ENCODE measurements around the gene CALR.

Gene CALR

DNA sequence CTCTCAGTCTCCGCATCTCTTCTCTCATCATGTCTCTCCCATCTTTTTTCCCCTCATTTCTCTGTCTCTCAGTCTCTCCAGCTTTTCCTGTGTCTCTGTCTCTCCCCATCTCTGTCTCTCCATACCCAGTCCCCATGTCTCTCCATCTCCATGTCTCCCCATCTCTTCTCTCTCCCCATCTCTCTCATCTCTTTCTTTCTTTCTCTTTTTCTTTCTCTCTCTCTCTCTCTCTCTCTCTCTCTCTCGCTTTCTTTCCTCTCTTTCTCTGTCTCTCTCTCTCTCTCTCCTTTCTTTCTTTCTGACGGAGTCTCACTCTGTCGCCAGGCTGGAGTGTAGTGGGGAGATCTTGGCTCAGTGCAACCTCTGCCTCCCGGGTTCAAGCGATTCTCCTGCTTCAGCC lies 44.2 kb downstream of the CALR start:
- H3K36me3 ChIP-seq (ENCODE audit: control insufficient read depth, insufficient read depth, low read length), result no peaks in the 10 kb centered on the region
- no peaks in the 10 kb centered on the region for H3K9me3 ChIP-seq (ENCODE audit: control insufficient read depth, low read length)
- H3K27me3 ChIP-seq (ENCODE audit: control insufficient read depth, insufficient read depth, low read length), result peaks cover 11% of the 10 kb centered on the region
- no peak overlapping the region for H3K4me3 ChIP-seq (ENCODE audit: low read length)
- peaks cover 34% of the 10 kb centered on the region for H3K4me1 ChIP-seq (ENCODE audit: control insufficient read depth, insufficient read depth, low read length)
- no peak overlapping the region for H3K9ac ChIP-seq (ENCODE audit: low read length)

- Histone ChIP-seq H3K4me3 (ENCODE audit: low read length) (no peak overlapping the region), H3K9ac (ENCODE audit: low read length) (peak overlapping the region; percentile 39), H3K4me1 (ENCODE audit: control insufficient read depth, insufficient read depth, low read length) (peaks cover 34% of the 10 kb centered on the region), H3K36me3 (ENCODE audit: control insufficient read depth, insufficient read depth, low read length) (no peaks in the 10 kb centered on the region), H3K9me3 (ENCODE audit: control insufficient read depth, low read length) (no peaks in the 10 kb centered on the region), H3K27me3 (ENCODE audit: control insufficient read depth, insufficient read depth, low read length) (peaks cover 11% of the 10 kb centered on the region)
Observed at GRCh38 chr19:12983091-12983490, 44.7 kb downstream of the CALR start.

DNA sequence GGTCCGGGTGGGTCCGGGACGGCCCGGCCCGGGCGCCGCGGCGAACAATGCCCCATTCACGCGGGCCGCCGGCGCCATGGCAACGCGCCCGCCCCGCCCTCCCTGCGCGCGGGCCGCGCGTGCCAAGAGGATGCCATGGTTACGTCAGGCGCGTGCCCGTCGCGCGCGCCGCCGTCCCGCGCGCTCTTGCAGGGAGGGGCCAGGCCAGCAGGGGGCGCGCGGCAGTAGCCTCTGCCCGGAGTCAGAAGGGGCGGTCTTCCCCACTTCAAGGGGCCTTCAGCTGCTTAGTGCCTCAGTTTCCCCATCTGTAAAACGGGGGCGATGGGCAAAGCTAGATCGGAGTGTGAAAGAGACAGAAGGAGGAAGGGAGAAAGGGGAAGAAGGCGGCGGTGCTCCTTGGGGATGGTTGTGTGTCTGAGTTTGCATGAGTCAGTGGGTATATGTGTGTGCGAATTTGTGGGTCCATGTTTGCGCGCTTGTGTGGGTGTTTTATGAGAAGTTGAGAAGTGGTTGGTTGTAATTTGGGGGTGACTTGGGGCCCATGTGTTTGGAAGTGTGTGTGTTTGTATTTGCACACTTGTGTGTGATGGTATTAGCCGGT lies 45.2 kb downstream of the CALR start:
- H3K4me3 ChIP-seq (ENCODE audit: low read length), result no peak overlapping the region

DNA sequence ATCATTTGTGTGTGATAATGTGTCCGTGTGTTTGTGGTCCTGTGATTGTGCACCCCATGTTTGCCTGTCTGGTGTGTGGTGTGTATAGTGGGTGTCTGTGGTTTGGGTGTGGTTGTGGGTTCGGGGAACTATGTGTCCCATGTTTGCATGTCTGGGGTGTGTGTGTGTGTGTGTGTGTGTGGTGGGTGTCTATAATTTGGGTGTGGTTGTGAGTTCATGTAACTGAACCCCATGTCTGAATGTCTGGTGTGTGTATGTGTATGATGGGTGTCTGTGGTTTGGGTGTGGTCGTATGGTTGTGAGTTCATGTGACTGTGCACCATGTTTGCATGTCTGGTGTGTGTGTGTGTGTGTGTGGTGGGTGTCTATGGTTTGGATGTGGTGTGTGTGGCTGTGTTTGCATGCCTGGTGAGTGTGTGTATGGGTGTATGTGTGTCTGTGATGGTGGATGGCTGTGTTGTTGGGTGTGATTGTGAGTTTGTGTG lies 45.8 kb downstream of the CALR start:
- Histone ChIP-seq H3K9ac (ENCODE audit: low read length) (peak overlapping the region; percentile 32), H3K36me3 (ENCODE audit: control insufficient read depth, insufficient read depth, low read length) (no peaks in the 10 kb centered on the region), H3K4me1 (ENCODE audit: control insufficient read depth, insufficient read depth, low read length) (peaks cover 34% of the 10 kb centered on the region), H3K27me3 (ENCODE audit: control insufficient read depth, insufficient read depth, low read length) (peaks cover 11% of the 10 kb centered on the region), H3K9me3 (ENCODE audit: control insufficient read depth, low read length) (no peaks in the 10 kb centered on the region), H3K4me3 (ENCODE audit: low read length) (no peak overlapping the region)

More for the DNA sequence above, 45.2 kb downstream of the CALR start:
- Histone ChIP-seq H3K4me1 (ENCODE audit: control insufficient read depth, insufficient read depth, low read length) (peaks cover 34% of the 10 kb centered on the region), H3K9ac (ENCODE audit: low read length) (peak overlapping the region; percentile 39), H3K36me3 (ENCODE audit: control insufficient read depth, insufficient read depth, low read length) (no peaks in the 10 kb centered on the region), H3K27me3 (ENCODE audit: control insufficient read depth, insufficient read depth, low read length) (peaks cover 11% of the 10 kb centered on the region), H3K9me3 (ENCODE audit: control insufficient read depth, low read length) (no peaks in the 10 kb centered on the region)

- no peak overlapping the region for H3K4me3 ChIP-seq (ENCODE audit: low read length)
- H3K36me3 ChIP-seq (ENCODE audit: control insufficient read depth, insufficient read depth, low read length), result no peaks in the 10 kb centered on the region
- H3K27me3 ChIP-seq (ENCODE audit: control insufficient read depth, insufficient read depth, low read length), result peaks cover 11% of the 10 kb centered on the region
- peaks cover 34% of the 10 kb centered on the region for H3K4me1 ChIP-seq (ENCODE audit: control insufficient read depth, insufficient read depth, low read length)
- peak overlapping the region; percentile 32 for H3K9ac ChIP-seq (ENCODE audit: low read length)
- H3K9me3 ChIP-seq (ENCODE audit: control insufficient read depth, low read length), result no peaks in the 10 kb centered on the region
Observed at GRCh38 chr19:12984683-12985048, 46.3 kb downstream of the CALR start.

GRCh38 chr19:12985049-12985776 lies 46.8 kb downstream of the CALR start:
- Histone ChIP-seq H3K4me1 (ENCODE audit: control insufficient read depth, insufficient read depth, low read length) (peaks cover 34% of the 10 kb centered on the region), H3K9ac (ENCODE audit: low read length) (peak overlapping the region; percentile 32), H3K9me3 (ENCODE audit: control insufficient read depth, low read length) (no peaks in the 10 kb centered on the region), H3K36me3 (ENCODE audit: control insufficient read depth, insufficient read depth, low read length) (no peaks in the 10 kb centered on the region), H3K27me3 (ENCODE audit: control insufficient read depth, insufficient read depth, low read length) (peaks cover 11% of the 10 kb centered on the region), H3K4me3 (ENCODE audit: low read length) (no peak overlapping the region)

- Histone ChIP-seq H3K4me3 (ENCODE audit: low read length) (no peak overlapping the region), H3K27me3 (ENCODE audit: control insufficient read depth, insufficient read depth, low read length) (peaks cover 11% of the 10 kb centered on the region), H3K36me3 (ENCODE audit: control insufficient read depth, insufficient read depth, low read length) (no peaks in the 10 kb centered on the region), H3K9me3 (ENCODE audit: control insufficient read depth, low read length) (no peaks in the 10 kb centered on the region), H3K4me1 (ENCODE audit: control insufficient read depth, insufficient read depth, low read length) (peaks cover 34% of the 10 kb centered on the region), H3K9ac (ENCODE audit: low read length) (no peak overlapping the region)
Observed at GRCh38 chr19:12986726-12987125, 48.3 kb downstream of the CALR start.

DNA sequence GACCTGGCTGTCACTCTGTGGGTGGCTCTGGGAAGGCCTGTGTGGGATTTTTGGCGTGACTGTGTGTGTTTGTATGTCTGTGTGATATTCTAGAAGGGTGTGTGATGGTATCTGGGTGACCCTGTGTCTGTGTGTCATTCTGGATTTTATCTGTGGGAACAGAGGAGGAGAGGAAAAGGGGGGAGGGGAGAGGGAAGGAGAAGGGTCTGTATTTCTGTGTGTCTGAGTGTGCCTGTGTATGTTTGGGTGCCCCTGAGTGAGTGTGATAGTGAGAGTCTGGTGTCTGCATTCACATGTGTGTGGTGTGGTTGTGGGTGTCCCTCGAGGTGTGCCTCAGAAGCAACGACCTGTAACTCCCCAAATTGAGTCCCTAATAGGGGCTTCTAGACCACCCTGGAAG lies 48.8 kb downstream of the CALR start:
- Histone ChIP-seq H3K36me3 (ENCODE audit: control insufficient read depth, insufficient read depth, low read length) (no peaks in the 10 kb centered on the region), H3K9me3 (ENCODE audit: control insufficient read depth, low read length) (no peaks in the 10 kb centered on the region), H3K4me3 (ENCODE audit: low read length) (no peak overlapping the region), H3K4me1 (ENCODE audit: control insufficient read depth, insufficient read depth, low read length) (peaks cover 34% of the 10 kb centered on the region), H3K9ac (ENCODE audit: low read length) (no peak overlapping the region), H3K27me3 (ENCODE audit: control insufficient read depth, insufficient read depth, low read length) (peaks cover 11% of the 10 kb centered on the region)

DNA sequence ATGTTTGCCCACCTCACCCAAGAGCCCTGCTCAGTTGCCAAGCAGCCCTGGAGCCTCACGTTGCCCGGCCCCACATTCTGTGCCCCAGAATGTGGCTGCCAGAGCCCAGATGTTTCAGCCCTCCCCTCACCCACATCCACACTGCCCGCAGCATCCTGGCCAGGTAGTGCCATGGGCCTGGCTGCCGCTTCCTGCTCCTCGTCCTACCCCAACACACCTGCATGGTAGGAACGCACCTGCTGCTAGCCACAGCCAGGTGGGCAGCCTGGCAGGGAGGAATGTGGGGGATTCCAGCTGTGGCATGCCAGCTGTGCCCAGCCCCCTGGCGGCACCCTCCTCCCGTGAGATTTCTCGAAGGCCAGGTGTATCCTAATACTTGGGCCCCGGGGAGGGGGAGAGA lies 49.4 kb downstream of the CALR start:
- Histone ChIP-seq H3K9ac (ENCODE audit: low read length) (no peak overlapping the region), H3K9me3 (ENCODE audit: control insufficient read depth, low read length) (no peaks in the 10 kb centered on the region), H3K4me1 (ENCODE audit: control insufficient read depth, insufficient read depth, low read length) (peaks cover 34% of the 10 kb centered on the region), H3K36me3 (ENCODE audit: control insufficient read depth, insufficient read depth, low read length) (no peaks in the 10 kb centered on the region), H3K4me3 (ENCODE audit: low read length) (no peak overlapping the region), H3K27me3 (ENCODE audit: control insufficient read depth, insufficient read depth, low read length) (peaks cover 5% of the 10 kb centered on the region)

DNA sequence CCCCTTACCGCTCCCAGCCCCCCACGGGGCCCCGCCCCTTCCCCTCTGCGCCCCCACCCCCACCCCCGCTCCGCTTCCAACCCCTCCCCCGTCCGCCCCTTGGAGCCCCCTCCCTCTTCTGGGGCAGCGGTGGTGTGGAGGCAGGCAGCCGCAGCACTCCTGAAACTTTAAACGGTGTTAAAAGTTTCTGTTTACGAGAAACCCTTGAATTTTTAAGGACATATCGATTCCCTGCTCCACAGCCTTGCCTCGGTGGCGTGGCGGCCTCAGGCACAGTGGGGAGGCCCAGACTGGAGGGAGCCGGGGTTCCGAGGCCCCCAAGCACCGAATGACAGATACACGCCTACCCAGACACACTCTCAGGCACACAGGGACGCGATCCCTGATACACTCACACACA lies 52.0 kb downstream of the CALR start:
- peaks cover 12% of the 10 kb centered on the region for H3K4me1 ChIP-seq (ENCODE audit: control insufficient read depth, insufficient read depth, low read length)

GRCh38 chr19:12990853-12991252 lies 52.4 kb downstream of the CALR start:
- Histone ChIP-seq H3K9me3 (ENCODE audit: control insufficient read depth, low read length) (no peaks in the 10 kb centered on the region), H3K4me3 (ENCODE audit: low read length) (no peak overlapping the region), H3K36me3 (ENCODE audit: control insufficient read depth, insufficient read depth, low read length) (no peaks in the 10 kb centered on the region), H3K27me3 (ENCODE audit: control insufficient read depth, insufficient read depth, low read length) (peaks cover 5% of the 10 kb centered on the region), H3K4me1 (ENCODE audit: control insufficient read depth, insufficient read depth, low read length) (peaks cover 8% of the 10 kb centered on the region), H3K9ac (ENCODE audit: low read length) (no peak overlapping the region)

More for the DNA sequence above, 52.0 kb downstream of the CALR start:
- Histone ChIP-seq H3K9ac (ENCODE audit: low read length) (no peak overlapping the region), H3K9me3 (ENCODE audit: control insufficient read depth, low read length) (no peaks in the 10 kb centered on the region), H3K36me3 (ENCODE audit: control insufficient read depth, insufficient read depth, low read length) (no peaks in the 10 kb centered on the region), H3K27me3 (ENCODE audit: control insufficient read depth, insufficient read depth, low read length) (peaks cover 5% of the 10 kb centered on the region), H3K4me3 (ENCODE audit: low read length) (no peak overlapping the region)

DNA sequence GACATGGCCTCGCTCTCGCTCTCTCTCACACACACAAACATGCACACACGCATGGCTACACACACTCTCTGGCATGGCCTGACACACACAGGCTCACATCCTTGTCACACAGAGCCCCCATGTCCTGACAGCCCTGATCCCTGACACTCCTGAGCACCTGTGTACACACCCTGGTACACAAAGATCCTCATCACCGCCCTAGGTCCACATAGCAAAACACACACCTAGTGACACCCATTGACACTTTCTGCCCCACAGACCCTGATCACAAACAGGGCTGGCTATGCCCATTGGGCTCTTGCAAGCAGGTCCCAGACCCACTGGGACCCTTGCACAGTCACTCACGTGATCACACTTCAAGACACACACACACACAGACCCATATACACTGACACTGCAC lies 52.9 kb downstream of the CALR start:
- no peaks in the 10 kb centered on the region for H3K36me3 ChIP-seq (ENCODE audit: control insufficient read depth, insufficient read depth, low read length)
- no peak overlapping the region for H3K9ac ChIP-seq (ENCODE audit: low read length)
- peaks cover 5% of the 10 kb centered on the region for H3K4me1 ChIP-seq (ENCODE audit: control insufficient read depth, insufficient read depth, low read length)
- no peak overlapping the region for H3K4me3 ChIP-seq (ENCODE audit: low read length)
- no peaks in the 10 kb centered on the region for H3K9me3 ChIP-seq (ENCODE audit: control insufficient read depth, low read length)
- H3K27me3 ChIP-seq (ENCODE audit: control insufficient read depth, insufficient read depth, low read length), result peaks cover 5% of the 10 kb centered on the region

Measured in mucosa of stomach (tissue), 1 donor.